SU-DHL-6 (cell line): ENCODE results near the gene ZNF565.

Source experiments
- H2AFZ ChIP-seq: fragments of 200-600 bp; sonication (generic); 2 replicates; pipeline ENCODE4 v1.6.1; 2014; ENCODE audit warnings: low read depth, mild to moderate bottlenecking, moderate library complexity, mixed read lengths, antibody characterized with exemption, low read length; ENCODE audit not compliant: severe bottlenecking
- H3F3A ChIP-seq: fragments of 200-600 bp; shearing (Covaris generic); 2 replicates; pipeline ENCODE4 v1.6.0; 2016; ENCODE audit warnings: antibody characterized with exemption, mild to moderate bottlenecking; ENCODE audit not compliant: insufficient read depth
- H3K27ac ChIP-seq: fragments of 200-600 bp; sonication (generic); 2 replicates; pipeline ENCODE4 v1.5.1; 2016; ENCODE audit warnings: low read depth, mild to moderate bottlenecking, low read length, moderate library complexity, mixed read lengths
- H3K27me3 ChIP-seq: fragments of 200-600 bp; sonication (generic), shearing (Covaris generic); 2 replicates; pipeline ENCODE4 v1.6.0; 2014; ENCODE audit warnings: mild to moderate bottlenecking, low read length
- H3K36me3 ChIP-seq: fragments of 200-600 bp; sonication (generic); 2 replicates; pipeline ENCODE4 v1.6.1; 2014; ENCODE audit warnings: mild to moderate bottlenecking, low read length, mixed read lengths
- H3K4me2 ChIP-seq: fragments of 300-600, 200-600 bp; shearing (Covaris generic), sonication (generic); 2 replicates; pipeline ENCODE4 v1.6.0; 2014; ENCODE audit warnings: low read length, low read depth, mild to moderate bottlenecking; ENCODE audit not compliant: poor library complexity, severe bottlenecking
- H3K4me3 ChIP-seq: fragments of 200-600 bp; sonication (generic); 2 replicates; pipeline ENCODE4 v1.5.1; 2014; ENCODE audit warnings: antibody characterized with exemption, low read length, mild to moderate bottlenecking, mixed read lengths; ENCODE audit not compliant: insufficient read depth, poor library complexity, severe bottlenecking
- H3K79me2 ChIP-seq: fragments of 200-600 bp; sonication (generic); 2 replicates; pipeline ENCODE4 v1.6.1; 2014; ENCODE audit warnings: mild to moderate bottlenecking, low read length, moderate library complexity; ENCODE audit not compliant: insufficient read depth
- H3K9ac ChIP-seq: fragments of 200-600 bp; sonication (generic); 2 replicates; pipeline ENCODE4 v1.7.0; 2014; ENCODE audit warnings: mild to moderate bottlenecking, low read length
- H3K9me2 ChIP-seq: fragments of 200-600 bp; sonication (generic); replicated peaks from 2 replicates; pipeline ENCODE4 v1.6.1; 2014; ENCODE audit warnings: low read length; ENCODE audit not compliant: insufficient read depth
- H3K9me3 ChIP-seq: fragments of 200-600 bp; sonication (generic); 2 replicates; pipeline ENCODE4 v1.6.1; 2014; ENCODE audit warnings: low read length, mixed read lengths; ENCODE audit not compliant: insufficient read depth
- H4K20me1 ChIP-seq: fragments of 200-600 bp; sonication (generic); 2 replicates; pipeline ENCODE4 v1.6.1; 2014; ENCODE audit warnings: low read depth, mild to moderate bottlenecking, antibody characterized with exemption, low read length, moderate library complexity, mixed read lengths
- CTCF ChIP-seq: fragments of 200-600 bp; sonication (generic); IDR thresholded peaks from one replicate; pipeline ENCODE4 v1.5.1; 2017; ENCODE audit warnings: antibody characterized with exemption, mild to moderate bottlenecking, low read length, moderate library complexity; ENCODE audit not compliant: insufficient read depth, poor library complexity, severe bottlenecking
- EZH2phosphoT487 ChIP-seq: fragments of 200-600 bp; sonication (generic), shearing (Covaris generic); conservative IDR thresholded peaks from 2 replicates; pipeline ENCODE4 v1.6.1; 2018; ENCODE audit warnings: mild to moderate bottlenecking, antibody characterized with exemption, low read length, moderate library complexity, mixed read lengths

ZNF565 gene

GRCh38 chr19:36222503-36222902 lies 8.0 kb upstream of the ZNF565 start:
- peaks cover 11% of the 10 kb centered on the region for H3F3A ChIP-seq
- H3K27ac ChIP-seq, result no peak overlapping the region
- H3K9me2 ChIP-seq, result no peaks in the 10 kb centered on the region
- no peak overlapping the region for H2AFZ ChIP-seq
- H3K79me2 ChIP-seq, result peaks cover 97% of the 10 kb centered on the region
- H3K36me3 ChIP-seq, result peaks cover 39% of the 10 kb centered on the region
- no peaks in the 10 kb centered on the region for H3K9me3 ChIP-seq
- H3K4me2 ChIP-seq, result no peak overlapping the region
- no peak overlapping the region for H3K9ac ChIP-seq
- H3K27me3 ChIP-seq, result no peaks in the 10 kb centered on the region
- TF ChIP-seq CTCF (no peak), EZH2phosphoT487 (no peak)
- peaks cover 40% of the 10 kb centered on the region for H4K20me1 ChIP-seq
- H3K4me3 ChIP-seq, result no peak overlapping the region

GRCh38 chr19:36221474-36221873 lies 7.0 kb upstream of the ZNF565 start:
- no peak overlapping the region for H3K4me3 ChIP-seq
- H3F3A ChIP-seq, result peaks cover 11% of the 10 kb centered on the region
- no peaks in the 10 kb centered on the region for H3K9me3 ChIP-seq
- H3K27ac ChIP-seq, result no peak overlapping the region
- H3K36me3 ChIP-seq, result peaks cover 37% of the 10 kb centered on the region
- no peak overlapping the region for H2AFZ ChIP-seq
- no peak overlapping the region for H3K9ac ChIP-seq
- H4K20me1 ChIP-seq, result peaks cover 37% of the 10 kb centered on the region
- H3K9me2 ChIP-seq, result no peaks in the 10 kb centered on the region
- no peak overlapping the region for H3K4me2 ChIP-seq
- H3K27me3 ChIP-seq, result no peaks in the 10 kb centered on the region
- H3K79me2 ChIP-seq, result peaks cover 98% of the 10 kb centered on the region
- TF ChIP-seq EZH2phosphoT487 (no peak), CTCF (no peak)

GRCh38 chr19:36215276-36216123 lies 1.0 kb upstream of the ZNF565 start:
- Histone ChIP-seq H3K36me3 (peaks cover 11% of the 10 kb centered on the region; the same call in 1 of the 2 replicates), H3K9me3 (no peaks in the 10 kb centered on the region), H2AFZ (peak overlapping the region; percentile 57), H3K27me3 (no peaks in the 10 kb centered on the region), H3K27ac (peak overlapping the region; percentile 78), H3K79me2 (peaks cover 55% of the 10 kb centered on the region), H3K9ac (peak overlapping the region; percentile 86), H3K4me2 (peak overlapping the region; percentile 84), H3K9me2 (no peaks in the 10 kb centered on the region), H4K20me1 (peaks cover 13% of the 10 kb centered on the region), H3K4me3 (peak overlapping the region; percentile 83), H3F3A (peaks cover 4% of the 10 kb centered on the region; the same call in 1 of the 2 replicates)
- TF ChIP-seq EZH2phosphoT487, result no peak
- no peak for TF ChIP-seq CTCF
